HG03097 (cell line): ENCODE results near the gene IFI27L2.

Experiments
- ATAC-seq: cut with Tn5 transposase; IDR thresholded peaks from one replicate; pipeline ENCODE4 v1.9.1; 2021; ENCODE audit not compliant: unreplicated experiment, low FRiP score

The IFI27L2 gene

DNA sequence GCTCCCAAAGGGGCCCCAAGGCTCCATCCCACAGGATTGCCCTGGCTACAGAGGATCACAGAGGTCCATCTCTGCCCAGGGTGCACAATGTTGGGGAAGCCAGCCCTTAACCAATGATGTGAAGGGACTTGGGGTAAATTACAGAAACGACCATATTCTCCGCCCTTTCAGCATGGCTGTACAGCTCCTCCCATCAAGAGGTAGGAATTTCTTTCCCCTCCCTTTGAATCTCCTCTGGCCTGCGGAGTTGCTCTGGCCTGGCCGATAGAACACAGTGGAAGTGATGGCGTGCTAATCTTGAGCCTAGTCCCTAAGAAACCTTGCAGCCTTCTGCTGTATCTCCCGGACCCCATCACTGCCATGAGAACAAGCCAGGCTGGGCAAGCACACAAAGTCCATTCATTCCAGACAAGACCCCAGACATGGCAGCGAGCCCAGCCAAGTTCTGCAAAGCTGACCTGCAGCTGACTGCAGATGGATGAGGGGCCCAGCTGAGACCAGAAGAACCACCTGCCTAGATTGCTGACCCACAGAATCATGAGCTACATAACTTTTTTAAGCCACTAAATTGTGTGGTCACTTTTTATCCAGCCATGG, 25.8 kb downstream of the IFI27L2 start:
- ATAC-seq, result no peak

DNA sequence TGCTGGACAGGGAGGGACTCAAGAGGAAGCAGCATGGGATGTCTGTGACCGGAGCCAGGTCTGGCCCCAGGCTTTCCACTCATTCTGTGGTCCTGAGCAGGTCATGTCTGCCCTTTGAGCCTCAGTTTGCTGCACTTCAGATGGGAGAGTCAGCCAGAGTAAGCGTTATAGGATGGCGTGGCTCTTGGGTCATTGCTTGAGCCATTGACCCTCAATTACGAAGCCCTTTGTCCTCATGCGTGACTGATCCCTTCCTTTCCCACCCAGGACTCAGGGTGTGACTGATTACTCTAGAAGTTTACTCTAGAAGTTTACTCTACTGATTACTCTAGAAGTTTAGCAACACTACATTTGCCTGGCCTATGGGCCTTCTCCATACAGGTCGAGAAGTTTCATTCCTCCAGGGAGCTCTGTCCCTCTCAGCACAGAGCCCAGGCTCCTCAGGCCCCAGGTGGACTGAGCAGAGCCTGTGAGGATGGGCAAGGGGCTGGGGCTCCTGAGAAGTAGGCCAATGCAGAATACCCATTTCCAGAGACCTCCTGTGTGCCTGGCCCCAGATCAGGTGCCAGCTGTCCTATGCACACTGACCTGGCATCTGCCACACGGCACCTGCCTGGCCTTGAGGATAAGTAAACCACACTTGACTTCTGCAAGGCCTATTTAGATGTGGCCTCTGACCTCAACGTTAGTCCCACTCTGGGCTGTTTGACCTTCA, 26.5 kb downstream of the IFI27L2 start:
- ATAC-seq, result no peak

DNA sequence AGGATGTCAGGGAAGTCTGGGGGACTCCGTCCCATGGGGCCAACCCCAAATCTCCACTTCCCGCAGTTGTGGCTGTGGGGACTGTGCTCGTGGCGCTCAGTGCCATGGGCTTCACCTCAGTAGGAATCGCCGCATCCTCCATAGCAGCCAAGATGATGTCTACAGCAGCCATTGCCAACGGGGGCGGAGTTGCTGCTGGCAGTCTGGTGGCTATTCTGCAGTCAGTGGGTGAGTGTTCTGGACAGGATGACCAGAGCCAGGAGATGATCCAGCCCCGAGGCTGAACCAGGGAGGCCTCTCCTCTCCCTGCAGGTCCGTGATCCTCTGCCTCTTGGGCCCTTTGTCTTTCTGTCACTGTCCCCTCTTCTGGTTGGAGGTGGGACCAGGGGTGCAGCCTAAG, 27.7 kb downstream of the IFI27L2 start:
- no peak for ATAC-seq

DNA sequence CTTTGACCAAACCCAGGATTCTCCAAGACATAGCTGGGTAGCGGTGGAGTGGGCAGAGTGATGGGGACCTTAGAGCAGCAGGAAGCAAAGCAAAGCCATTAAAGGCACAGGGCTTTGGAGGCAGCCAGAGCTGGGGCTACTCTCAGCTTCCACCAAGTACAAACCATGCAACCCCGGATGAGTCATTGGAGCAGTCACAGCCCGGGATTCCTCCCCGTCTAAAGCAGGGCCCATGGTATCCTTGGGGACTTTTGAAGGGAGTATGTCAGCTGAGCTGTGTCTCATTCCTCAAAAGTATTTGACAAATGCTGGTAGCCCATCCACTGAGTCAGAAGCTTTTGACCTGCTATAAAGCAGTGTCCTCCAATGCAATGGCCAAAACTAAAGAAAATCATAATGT, 28.6 kb downstream of the IFI27L2 start:
- no peak for ATAC-seq

DNA sequence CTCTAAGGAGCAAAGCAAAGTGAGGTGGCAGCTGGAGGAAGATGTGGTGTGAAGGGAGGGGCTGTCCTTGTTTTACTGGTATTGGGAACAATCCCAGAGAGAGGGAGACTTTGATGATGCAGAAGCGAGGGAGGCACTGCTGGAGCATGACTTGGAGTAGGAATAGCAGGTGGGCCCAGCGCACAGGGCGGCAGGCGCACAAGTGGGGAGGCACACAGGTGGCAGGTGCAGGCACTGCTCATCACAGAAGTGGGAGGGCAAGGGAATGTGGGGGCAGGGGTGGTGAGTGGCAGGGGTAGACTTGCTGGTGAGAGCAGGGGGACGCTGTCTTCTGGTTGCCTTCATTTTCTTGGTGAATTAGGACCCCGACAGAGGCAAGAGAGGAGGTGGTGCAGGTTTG, 30.4 kb downstream of the IFI27L2 start:
- ATAC-seq, result no peak

DNA sequence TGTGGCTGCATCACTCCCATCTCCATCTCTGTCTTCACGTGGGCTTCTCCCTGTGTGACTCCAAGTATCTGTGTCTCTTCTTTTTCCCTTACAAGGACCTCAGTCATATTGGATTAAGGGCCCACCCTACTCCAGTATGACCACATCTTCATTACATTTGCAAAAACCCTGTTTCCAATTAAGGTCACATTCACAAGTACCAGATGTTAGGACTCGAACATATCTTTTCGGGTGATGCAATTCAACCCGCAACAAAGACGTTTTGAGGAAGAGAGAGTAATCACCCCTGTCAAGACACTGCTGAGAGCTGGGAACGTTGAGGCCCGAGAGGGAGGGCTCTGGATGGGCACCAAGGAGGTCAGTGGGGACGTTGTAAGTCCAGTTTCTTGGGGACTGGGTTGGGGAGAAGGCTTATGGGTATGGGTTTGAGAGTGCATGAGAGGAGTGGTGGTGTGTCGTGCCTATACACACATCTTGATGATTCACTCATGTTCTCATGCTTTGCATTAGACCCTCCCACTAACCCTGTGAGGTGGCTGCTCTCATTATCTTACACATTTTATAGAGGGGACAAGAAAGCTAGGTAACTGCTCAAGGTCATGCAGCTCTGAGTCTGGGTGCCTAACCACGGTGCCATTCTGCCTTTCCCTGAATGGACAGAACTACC, 30.9 kb downstream of the IFI27L2 start:
- no peak for ATAC-seq

DNA sequence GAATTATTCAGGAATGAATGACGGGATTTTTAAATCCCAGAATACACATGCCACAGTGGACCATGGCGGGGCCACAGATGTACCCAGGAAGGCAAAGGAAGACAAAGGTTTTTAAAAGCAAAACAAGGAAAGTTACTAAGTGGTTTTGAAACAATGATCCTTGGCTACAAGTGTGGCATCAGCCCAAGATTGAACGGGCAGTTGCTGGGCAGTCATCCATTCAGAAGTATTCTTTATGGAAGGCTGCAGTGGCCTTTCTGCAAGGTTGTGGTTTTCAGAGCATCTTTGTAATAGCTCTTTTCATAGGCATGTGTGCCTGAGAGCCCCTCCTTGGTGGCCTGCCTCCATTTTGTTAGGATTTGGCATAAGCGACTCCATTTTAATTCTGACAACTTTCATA, 32.3 kb downstream of the IFI27L2 start:
- no peak for ATAC-seq

DNA sequence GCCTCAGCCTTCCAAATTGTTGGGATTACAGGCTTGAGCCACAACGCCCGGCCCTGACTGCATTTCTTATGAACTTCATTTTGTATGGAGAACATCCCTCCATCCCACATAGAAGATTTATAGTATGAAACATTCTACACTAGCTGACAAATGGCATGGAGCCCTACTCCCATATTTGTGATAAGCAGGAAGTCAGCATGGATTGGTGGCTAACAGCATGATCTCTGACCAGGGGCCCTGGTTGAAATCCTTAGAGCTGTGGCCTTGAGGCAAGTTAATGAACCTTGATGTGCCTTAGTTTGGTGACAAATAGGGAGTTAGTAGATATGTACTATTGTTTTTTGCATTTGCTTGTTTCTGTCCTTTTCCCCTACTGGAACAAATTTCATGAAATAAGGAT, 36.0 kb downstream of the IFI27L2 start:
- ATAC-seq, result no peak

DNA sequence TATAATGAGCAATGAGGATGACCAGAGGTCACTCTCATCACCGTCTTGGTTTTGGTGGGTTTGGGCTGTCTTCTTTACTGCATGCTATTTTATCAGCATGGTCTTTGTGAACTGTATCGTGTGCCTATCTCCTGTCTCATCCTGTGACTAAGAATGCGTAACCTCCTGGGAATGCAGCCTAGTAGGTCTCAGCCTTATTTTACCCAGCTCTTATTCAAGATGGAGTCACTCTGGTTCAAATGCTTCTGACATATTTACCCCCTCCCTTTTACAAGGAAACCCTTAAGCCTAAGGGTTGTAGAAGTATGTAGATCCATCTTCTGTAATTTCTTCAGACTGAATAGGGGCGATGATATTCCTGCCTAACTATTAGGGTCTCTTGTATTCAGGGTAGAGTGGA, 39.9 kb downstream of the IFI27L2 start:
- no peak for ATAC-seq

DNA sequence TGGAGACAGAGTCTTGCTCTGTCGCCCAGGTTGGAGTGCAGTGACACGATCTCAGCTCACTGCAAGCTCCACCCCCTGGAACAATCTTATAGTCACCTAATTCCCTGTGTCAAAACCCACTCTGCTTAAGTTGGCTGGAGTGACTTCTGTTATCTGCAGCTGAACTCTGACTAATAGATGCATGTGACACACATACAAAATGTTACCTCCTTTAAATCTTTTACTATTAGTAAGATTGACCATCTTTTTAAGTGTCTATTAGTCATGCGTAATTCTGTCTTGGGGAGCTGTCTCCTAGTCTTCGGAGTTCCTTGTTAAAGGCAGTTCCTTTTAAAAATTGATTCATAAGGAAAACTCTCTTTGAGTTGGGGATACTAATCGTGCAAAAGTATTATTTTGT, 40.9 kb downstream of the IFI27L2 start:
- no peak for ATAC-seq

DNA sequence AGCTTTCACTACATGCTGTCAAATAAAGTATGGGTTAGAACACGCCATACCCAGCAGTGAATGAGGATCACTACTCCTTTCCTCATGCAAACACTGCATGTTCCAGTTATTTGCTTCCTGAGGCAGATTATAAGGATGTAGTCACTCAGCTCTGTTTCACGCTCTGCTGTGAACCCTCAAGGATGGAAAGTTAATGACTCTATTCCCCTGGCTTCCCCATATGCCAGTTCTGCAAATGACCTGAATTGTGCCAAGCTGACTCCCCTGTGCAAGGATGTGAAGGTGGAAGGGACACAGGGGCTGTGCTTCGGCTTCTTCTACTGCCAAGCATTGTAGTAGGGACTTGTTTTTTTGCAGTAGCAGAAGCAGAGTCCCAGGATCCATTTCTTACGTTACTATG, 41.5 kb downstream of the IFI27L2 start:
- ATAC-seq, result no peak

DNA sequence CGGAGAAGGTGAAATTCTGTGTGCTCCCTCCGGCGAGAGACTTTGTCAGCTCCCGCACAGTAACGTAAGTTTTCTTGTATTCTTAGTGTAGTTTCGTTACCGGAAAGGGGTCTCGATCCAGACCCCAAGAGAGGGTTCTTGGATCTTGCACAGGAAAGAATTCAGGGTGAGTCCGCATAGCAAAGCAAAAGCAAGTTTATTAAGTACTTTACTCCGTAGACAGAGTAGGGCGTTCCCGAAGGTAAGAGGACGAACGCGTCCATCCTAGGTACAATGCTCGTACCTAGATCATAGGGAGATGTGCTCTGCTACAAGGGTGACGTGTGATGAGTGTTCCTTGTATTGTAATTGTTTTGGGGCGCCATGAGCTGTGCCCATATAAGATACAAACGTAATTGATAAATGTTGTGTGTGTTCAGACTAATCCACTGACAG, 48.0 kb downstream of the IFI27L2 start:
- peak; percentile 10 for ATAC-seq

DNA sequence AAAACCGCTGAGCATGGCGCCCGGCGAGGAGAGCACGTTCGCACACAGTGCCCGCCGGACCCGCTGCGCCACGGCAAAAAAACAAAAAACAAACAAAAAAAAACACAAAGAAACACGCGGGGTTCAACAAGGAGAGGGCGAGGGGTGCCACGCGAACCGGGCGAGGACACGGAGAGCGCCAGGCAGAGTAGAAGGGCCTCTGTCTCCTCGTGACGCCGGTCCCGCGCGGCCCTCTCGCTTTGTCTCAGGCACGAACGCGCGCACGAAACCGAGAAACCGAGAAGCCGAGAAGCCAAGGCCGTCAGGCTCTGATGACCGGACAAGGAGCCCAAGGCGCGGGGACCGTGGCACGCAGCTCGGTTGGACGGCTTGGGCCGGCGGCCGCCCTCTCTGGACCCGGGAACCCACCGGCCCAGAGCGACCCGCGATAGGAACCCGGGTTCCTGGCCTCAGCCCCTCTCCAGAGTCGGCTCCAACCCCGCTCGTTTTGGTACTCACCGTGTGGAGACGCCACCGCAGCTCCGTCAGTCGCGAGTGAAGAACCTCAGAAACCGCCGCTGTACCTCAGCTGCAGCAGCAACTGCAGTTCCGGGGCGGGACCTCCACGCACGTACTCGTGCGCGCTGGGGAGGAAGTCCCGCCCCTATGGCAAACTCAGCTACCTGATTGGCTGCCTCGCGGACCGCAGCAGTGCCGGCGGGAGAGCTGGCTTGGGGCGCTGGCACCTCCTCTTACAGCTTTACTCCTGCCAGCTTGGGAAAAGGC, 48.6 kb downstream of the IFI27L2 start, which contains the start of the genes DDX24 and IFI27L1:
TSS of gene DDX24 (minus strand) at position 582 of the 765 bp plus-strand sequence. CDS start 1,460 bp downstream, outside the sequence.
TSS of gene IFI27L1 (plus strand) at position 690 of the 765 bp plus-strand sequence. CDS start 15,628 bp downstream, outside the sequence.
- ATAC-seq, result peak; percentile 96

DNA sequence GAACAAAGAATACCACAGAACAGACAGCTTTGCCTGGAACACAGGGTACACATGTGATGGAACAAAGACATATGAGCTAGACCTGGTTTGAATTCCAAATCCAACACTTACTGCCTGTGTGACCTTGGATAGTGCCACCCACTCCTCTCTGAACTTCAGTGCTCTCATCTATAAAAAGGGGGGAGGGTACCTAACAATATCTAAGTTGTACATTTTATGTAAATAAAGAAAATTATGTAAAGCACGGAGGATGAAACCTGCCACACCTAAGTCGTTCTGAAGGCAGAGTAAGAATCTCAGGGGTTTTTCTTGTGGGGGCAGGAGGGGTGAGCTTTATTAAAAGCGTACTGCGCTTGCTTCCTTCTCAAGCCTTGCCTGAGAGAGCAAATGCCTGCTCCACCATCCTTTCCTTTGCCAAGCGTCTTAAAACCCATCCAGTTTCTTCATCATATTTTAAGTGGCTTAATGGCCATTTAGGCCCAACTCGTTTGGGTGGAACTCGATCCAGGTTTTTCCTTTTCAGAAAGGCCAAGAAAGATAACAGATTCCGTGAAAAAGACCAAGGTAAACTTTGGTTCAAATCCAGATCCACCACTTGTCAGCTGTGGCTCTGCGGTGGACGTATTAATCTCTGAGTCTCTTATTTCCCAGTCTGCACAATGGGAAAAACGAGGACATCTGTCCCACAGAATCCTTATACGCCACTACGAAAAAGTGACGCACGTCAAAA, 49.3 kb downstream of the IFI27L2 start:
- no peak for ATAC-seq

DNA sequence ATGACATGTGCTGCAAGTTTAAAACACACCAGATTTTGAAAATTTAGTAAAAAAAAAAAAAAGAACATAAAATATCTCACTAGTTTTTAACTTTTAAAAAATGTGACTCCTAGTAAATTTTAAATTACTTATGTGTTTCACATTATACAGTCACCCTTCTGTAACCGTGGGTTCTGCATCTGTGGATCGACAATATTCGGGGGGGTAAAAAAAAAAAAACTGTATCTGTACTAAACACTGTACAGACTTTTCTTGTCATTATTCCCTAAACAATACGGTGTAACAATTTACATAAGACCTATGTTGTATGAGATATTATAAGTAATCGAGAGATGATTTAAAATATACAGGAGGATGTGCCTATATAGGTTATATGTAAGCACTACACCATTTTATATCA, 51.6 kb downstream of the IFI27L2 start:
- no peak for ATAC-seq
